ENCODE measurements around the gene NEU3. TPM values are rescaled to one million over a fixed set of nuclear protein-coding genes. Genes with fewer than 3 reads are reported as not detected.

NEU3 gene
- total RNA-seq, 4 donors from 2014 or later: 11.0 to 20.6 (median 18.3) TPM

DNA sequence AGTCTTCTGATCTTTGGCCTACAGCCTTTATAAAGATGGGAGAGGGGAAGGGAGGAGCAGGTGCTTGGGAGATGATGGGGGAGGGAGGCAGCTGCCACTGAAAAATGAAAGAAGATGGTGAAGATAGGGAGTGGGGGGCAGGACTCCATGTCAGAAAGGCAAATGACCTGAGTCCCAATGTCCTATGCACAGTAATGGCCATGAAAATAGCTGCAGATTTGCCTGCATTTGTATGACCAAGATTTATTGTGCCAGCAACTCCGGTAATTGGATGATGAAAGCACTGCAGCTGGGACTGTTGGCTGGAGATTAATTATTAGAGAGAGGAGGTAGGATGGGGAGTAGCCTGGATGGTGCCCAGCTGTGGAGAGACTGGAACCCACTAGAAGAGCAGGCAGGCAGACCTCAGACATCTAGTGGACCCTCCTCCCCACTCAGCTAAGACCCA lies 36.1 kb downstream of the NEU3 start:
- Histone ChIP-seq H3K4me3 (no peak overlapping the region), H3K4me1 (peaks cover 42% of the 10 kb centered on the region in 2 donors), H3K36me3 (no peaks in the 10 kb centered on the region), H3K27ac (no peak overlapping the region), H3K27me3 (no peaks in the 10 kb centered on the region), H3K9me3 (no peaks in the 10 kb centered on the region)
- intact Hi-C loops (cut with DNase I; ENCODE audit: low total_unique reads) (loop anchor here (5.0 kb wide), 1 partner anchor 218 kb away; the partner anchor contains the start of gene TPBGL), in situ Hi-C loops (cut with MboI; ENCODE audit: low sequenced_read_pairs in 4 of 4) (loop anchor here (5.0 to 10.0 kb wide), 5 partner anchors 72 to 220 kb away; partner anchors contain the start of gene TPBGL (in 2 of the 4))
- DNase-seq (no peak), ATAC-seq (no peak)
- no peak for TF ChIP-seq POLR2A (IDR thresholded peaks at IDR 0.05)
- TF ChIP-seq, protein P1, sequence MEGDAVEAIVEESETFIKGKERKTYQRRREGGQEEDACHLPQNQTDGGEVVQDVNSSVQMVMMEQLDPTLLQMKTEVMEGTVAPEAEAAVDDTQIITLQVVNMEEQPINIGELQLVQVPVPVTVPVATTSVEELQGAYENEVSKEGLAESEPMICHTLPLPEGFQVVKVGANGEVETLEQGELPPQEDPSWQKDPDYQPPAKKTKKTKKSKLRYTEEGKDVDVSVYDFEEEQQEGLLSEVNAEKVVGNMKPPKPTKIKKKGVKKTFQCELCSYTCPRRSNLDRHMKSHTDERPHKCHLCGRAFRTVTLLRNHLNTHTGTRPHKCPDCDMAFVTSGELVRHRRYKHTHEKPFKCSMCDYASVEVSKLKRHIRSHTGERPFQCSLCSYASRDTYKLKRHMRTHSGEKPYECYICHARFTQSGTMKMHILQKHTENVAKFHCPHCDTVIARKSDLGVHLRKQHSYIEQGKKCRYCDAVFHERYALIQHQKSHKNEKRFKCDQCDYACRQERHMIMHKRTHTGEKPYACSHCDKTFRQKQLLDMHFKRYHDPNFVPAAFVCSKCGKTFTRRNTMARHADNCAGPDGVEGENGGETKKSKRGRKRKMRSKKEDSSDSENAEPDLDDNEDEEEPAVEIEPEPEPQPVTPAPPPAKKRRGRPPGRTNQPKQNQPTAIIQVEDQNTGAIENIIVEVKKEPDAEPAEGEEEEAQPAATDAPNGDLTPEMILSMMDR (IDR thresholded peaks at IDR 0.05 in 4 of 5, conservative IDR thresholded peaks at IDR 0.05 in 1 of 5): no peak

DNA sequence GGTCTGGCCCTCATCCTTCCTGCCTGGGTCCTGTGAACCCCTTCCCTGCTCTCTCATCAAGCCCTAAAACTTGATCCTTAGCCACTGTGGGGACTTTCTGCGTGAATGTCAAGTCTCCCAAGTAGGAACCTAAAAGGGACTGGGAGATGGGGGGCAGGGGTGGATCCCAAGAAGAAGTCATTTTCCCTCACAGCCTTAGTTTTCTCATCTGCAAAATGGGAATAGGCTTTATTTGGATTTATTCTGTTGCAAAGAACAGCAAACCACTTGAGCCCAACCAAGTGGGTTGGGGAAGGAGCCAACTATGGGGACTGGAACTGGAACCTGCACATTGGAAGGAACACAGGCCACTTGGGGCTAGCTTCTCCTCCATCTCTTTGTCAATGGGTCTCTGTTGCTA lies 36.8 kb downstream of the NEU3 start:
- in situ Hi-C loops (cut with MboI; ENCODE audit: low sequenced_read_pairs in 4 of 4) (loop anchor here (5.0 to 10.0 kb wide), 5 partner anchors 73 to 219 kb away; partner anchors contain the start of gene TPBGL (in 2 of the 4)), intact Hi-C loops (cut with DNase I; ENCODE audit: low total_unique reads) (no loop called here)
- H3K27me3 ChIP-seq: no peaks in the 10 kb centered on the region
- H3K36me3 ChIP-seq: no peaks in the 10 kb centered on the region
- H3K4me1 ChIP-seq: peaks cover 41 to 42% of the 10 kb centered on the region in 2 donors
- H3K27ac ChIP-seq: no peak overlapping the region
- DNase-seq (no peak), ATAC-seq (no peak)
- H3K9me3 ChIP-seq: no peaks in the 10 kb centered on the region
- no peak for TF ChIP-seq POLR2A (IDR thresholded peaks at IDR 0.05)
- TF ChIP-seq, protein P1 (IDR thresholded peaks at IDR 0.05 in 4 of 5, conservative IDR thresholded peaks at IDR 0.05 in 1 of 5): no peak
- no peak overlapping the region for H3K4me3 ChIP-seq

DNA sequence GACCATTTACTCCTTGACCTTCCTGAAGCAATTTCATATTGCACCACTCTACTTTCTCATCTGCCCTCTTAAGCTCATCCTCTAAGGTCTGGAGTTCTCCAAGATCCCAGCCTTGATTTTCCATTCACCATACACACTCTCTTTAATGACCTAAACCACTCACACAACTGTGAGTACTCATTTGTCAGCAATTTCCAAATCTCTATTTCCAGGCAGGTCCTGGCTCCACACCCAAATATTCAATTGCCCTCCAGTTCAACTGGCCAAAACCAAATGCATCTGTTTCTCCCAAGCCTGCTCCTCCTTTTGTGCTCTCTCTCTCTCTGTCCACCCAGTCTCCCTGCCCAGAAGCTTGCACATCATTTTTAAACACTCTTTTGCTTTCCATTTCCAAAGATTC lies 39.6 kb downstream of the NEU3 start:
- no peak for DNase-seq
- TF ChIP-seq, protein P1 (IDR thresholded peaks at IDR 0.05 in 4 of 5, conservative IDR thresholded peaks at IDR 0.05 in 1 of 5): no peak
- no peak for TF ChIP-seq POLR2A (IDR thresholded peaks at IDR 0.05)
- no peak for ATAC-seq
- Histone ChIP-seq H3K27me3 (no peaks in the 10 kb centered on the region), H3K4me3 (no peak overlapping the region), H3K27ac (no peak overlapping the region), H3K36me3 (no peaks in the 10 kb centered on the region), H3K9me3 (no peaks in the 10 kb centered on the region), H3K4me1 (peaks cover 19 to 23% of the 10 kb centered on the region in 2 donors)
- intact Hi-C loops (cut with DNase I; ENCODE audit: low total_unique reads): no loop called here
- in situ Hi-C loops (cut with MboI; ENCODE audit: low sequenced_read_pairs in 4 of 4): loop anchor here (5.0 to 10.0 kb wide), 5 partner anchors 76 to 216 kb away; partner anchors contain the start of gene TPBGL (in 2 of the 4)

DNA sequence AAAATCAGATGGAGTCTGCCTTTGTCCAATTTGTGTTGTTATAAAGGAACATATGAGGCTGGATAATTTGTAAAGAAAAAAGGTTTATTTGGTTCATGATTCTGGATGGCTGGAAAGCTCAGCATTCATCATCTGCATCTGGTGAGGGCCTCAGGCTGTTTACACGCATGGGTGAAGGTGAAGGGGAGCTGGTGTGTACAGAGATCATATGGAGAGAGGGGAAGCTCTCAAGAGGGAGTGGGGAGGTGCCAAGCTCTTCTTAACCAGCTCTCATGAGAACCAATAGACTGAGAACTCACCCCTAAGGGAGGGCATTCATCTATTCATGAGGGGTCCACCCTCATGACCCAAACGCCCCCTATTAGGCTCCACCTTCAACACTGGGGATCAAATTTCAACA lies 40.0 kb downstream of the NEU3 start:
- H3K4me3 ChIP-seq: no peak overlapping the region
- H3K27me3 ChIP-seq: no peaks in the 10 kb centered on the region
- ATAC-seq (no peak), DNase-seq (no peak)
- intact Hi-C loops (cut with DNase I; ENCODE audit: low total_unique reads): no loop called here
- peaks cover 16 to 19% of the 10 kb centered on the region in 2 donors for H3K4me1 ChIP-seq
- in situ Hi-C loops (cut with MboI; ENCODE audit: low sequenced_read_pairs in 4 of 4): loop anchor here (5.0 to 10.0 kb wide), 5 partner anchors 76 to 216 kb away; partner anchors contain the start of gene TPBGL (in 2 of the 4)
- no peaks in the 10 kb centered on the region for H3K36me3 ChIP-seq
- TF ChIP-seq, protein P1 (IDR thresholded peaks at IDR 0.05 in 4 of 5, conservative IDR thresholded peaks at IDR 0.05 in 1 of 5): no peak
- no peak for TF ChIP-seq POLR2A (IDR thresholded peaks at IDR 0.05)
- no peak overlapping the region for H3K27ac ChIP-seq
- H3K9me3 ChIP-seq: no peaks in the 10 kb centered on the region
